ENCODE measurements around the gene GH1.

- TF ChIP-seq JUND (IDR thresholded peaks at IDR 0.05) (no peak), REST (IDR thresholded peaks at IDR 0.05; ENCODE audit: low read depth, low read length) (no peak), POLR2AphosphoS5 (IDR thresholded peaks at IDR 0.05; ENCODE audit: low read depth, low read length) (no peak), MAX (IDR thresholded peaks at IDR 0.05; ENCODE audit: low read depth) (no peak), GATA2 (CRISPR knock-in tag; IDR thresholded peaks at IDR 0.05) (no peak), CTCF (IDR thresholded peaks at IDR 0.05) (no peak), YY1 (IDR thresholded peaks at IDR 0.05; ENCODE audit: low read depth) (no peak), RFX5 (IDR thresholded peaks at IDR 0.05; ENCODE audit: low read length) (no peak), NRF1 (IDR thresholded peaks at IDR 0.05; ENCODE audit: low read depth, low read length) (no peak), FOXJ3 (CRISPR knock-in tag; IDR thresholded peaks at IDR 0.05) (no peak)
Observed at GRCh38 chr17:63934183-63935112, 15.8 kb upstream of the GH1 start.

Data from SK-N-SH (cell line).